Esophagus squamous epithelium (tissue), 4 donors: ENCODE results near the gene TAOK3.

Experiments
- POLR2A ChIP-seq, 4 donors: fragments of 450-650 bp; IDR thresholded peaks; one replicate each; pipeline ENCODE4 v1.6.1; 2017; ENCODE audit warnings: antibody characterized with exemption in 4 of 4, mild to moderate bottlenecking in 4 of 4, moderate library complexity in 3 of 4
- TF ChIP-seq, protein P1 (sequence below), 6 experiments: fragments of 450-650 bp in 4 of 6; fragments of 200-600 bp in 2 of 6; sonication (generic) in 2 of 6; IDR thresholded peaks; one replicate each; pipeline ENCODE4 v1.5.1; 2016 to 2019; ENCODE audit warnings: antibody characterized with exemption in 6 of 6, mild to moderate bottlenecking in 4 of 6, moderate library complexity in 4 of 6

DNA sequence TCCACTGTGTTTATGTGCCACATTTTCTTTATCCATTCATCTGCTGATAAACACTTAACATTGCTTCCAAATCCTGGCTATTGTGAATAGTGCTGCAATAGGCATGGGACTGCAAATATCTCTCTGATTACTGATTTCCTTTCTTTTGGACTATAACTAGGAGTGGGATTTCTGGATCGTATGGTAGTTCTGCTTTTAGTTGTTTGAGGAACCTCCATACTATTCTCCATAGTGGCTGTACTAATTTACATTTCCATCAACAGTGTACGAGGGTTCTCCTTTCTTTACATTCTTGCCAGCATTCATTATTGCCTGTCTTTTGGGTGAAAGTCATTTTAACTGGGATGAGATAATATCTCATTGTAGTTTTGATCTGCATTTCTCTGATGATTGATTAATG, 47.6 kb downstream of the TAOK3 start:
- TF ChIP-seq, protein P1, sequence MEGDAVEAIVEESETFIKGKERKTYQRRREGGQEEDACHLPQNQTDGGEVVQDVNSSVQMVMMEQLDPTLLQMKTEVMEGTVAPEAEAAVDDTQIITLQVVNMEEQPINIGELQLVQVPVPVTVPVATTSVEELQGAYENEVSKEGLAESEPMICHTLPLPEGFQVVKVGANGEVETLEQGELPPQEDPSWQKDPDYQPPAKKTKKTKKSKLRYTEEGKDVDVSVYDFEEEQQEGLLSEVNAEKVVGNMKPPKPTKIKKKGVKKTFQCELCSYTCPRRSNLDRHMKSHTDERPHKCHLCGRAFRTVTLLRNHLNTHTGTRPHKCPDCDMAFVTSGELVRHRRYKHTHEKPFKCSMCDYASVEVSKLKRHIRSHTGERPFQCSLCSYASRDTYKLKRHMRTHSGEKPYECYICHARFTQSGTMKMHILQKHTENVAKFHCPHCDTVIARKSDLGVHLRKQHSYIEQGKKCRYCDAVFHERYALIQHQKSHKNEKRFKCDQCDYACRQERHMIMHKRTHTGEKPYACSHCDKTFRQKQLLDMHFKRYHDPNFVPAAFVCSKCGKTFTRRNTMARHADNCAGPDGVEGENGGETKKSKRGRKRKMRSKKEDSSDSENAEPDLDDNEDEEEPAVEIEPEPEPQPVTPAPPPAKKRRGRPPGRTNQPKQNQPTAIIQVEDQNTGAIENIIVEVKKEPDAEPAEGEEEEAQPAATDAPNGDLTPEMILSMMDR (IDR thresholded peaks at IDR 0.05): no peak
- no peak for TF ChIP-seq POLR2A (IDR thresholded peaks at IDR 0.05)
